HepG2 (cell line): Measurements from ENCODE around the gene SAMD4A.

ENCODE experiments used
- CTCF ChIP-seq: sonication (generic); formaldehyde crosslinking; IDR thresholded peaks from 2 replicates; pipeline ENCODE4 v1.5.0; 2020; ENCODE audit warnings: mild to moderate bottlenecking, missing genetic modification reagents, moderate library complexity
- EZH2 ChIP-seq: conservative IDR thresholded peaks from 2 replicates; pipeline ENCODE4 v1.6.1; 2012; ENCODE audit warnings: mild to moderate bottlenecking, low read depth, low read length, moderate library complexity
- FOXA3 ChIP-seq: IDR thresholded peaks from 2 replicates; pipeline ENCODE4 v1.6.1; 2016; ENCODE audit warnings: missing genetic modification reagents, missing compliant biosample characterization
- FOXM1 ChIP-seq: sonication (generic); formaldehyde crosslinking; IDR thresholded peaks from 2 replicates; pipeline ENCODE4 v1.5.0; 2020; ENCODE audit warnings: missing genetic modification reagents
- FUBP1 ChIP-seq: sonication (generic); formaldehyde crosslinking; IDR thresholded peaks from 2 replicates; pipeline ENCODE4 v1.5.1; 2020; ENCODE audit warnings: missing genetic modification reagents, mild to moderate bottlenecking, borderline replicate concordance
- GMEB1 ChIP-seq: sonication (generic); formaldehyde crosslinking; IDR thresholded peaks from 2 replicates; pipeline ENCODE4 v1.5.1; 2020; ENCODE audit warnings: missing genetic modification reagents, mild to moderate bottlenecking, borderline replicate concordance
- KAT7 ChIP-seq: IDR thresholded peaks from 2 replicates; pipeline ENCODE4 v1.6.1; 2018; ENCODE audit warnings: borderline replicate concordance, missing compliant biosample characterization
- MXD1 ChIP-seq: sonication (generic); formaldehyde crosslinking; IDR thresholded peaks from 2 replicates; pipeline ENCODE4 v1.4.0; 2020; ENCODE audit warnings: mild to moderate bottlenecking, missing genetic modification reagents
- NFIC ChIP-seq: IDR thresholded peaks from 2 replicates; pipeline ENCODE4 v1.6.1; 2012; ENCODE audit warnings: mild to moderate bottlenecking, low read length, inconsistent platforms
- POLR2A ChIP-seq, 2 experiments: IDR thresholded peaks; 2 replicates each; pipeline ENCODE4 v1.6.1; 2011; ENCODE audit warnings: low read depth in 2 of 2, low read length in 2 of 2, mild to moderate bottlenecking in 1 of 2, moderate library complexity in 1 of 2; ENCODE audit not compliant: insufficient read depth in 1 of 2
- RFX1 ChIP-seq: fragments of 450-650 bp; IDR thresholded peaks from 2 replicates; pipeline ENCODE4 v1.6.1; 2017
- SNAPC4 ChIP-seq: sonication (generic); formaldehyde crosslinking; IDR thresholded peaks from 2 replicates; pipeline ENCODE4 v1.4.0; 2020; ENCODE audit warnings: mild to moderate bottlenecking, missing genetic modification reagents
- ZNF619 ChIP-seq: sonication (generic); formaldehyde crosslinking; IDR thresholded peaks from 2 replicates; pipeline ENCODE4 v1.4.0; 2020; ENCODE audit warnings: mild to moderate bottlenecking, missing genetic modification reagents
- ZNF883 ChIP-seq: sonication (generic); formaldehyde crosslinking; IDR thresholded peaks from 2 replicates; pipeline ENCODE4 v1.5.1; 2020; ENCODE audit warnings: mild to moderate bottlenecking, missing genetic modification reagents; ENCODE audit errors: not compliant biosample characterization

- TF ChIP-seq EZH2 = no peak
- no peak for TF ChIP-seq ZNF883 (CRISPR knock-in tag)
- TF ChIP-seq FOXA3 (CRISPR knock-in tag) = no peak
- no peak for TF ChIP-seq RFX1
- no peak for TF ChIP-seq CTCF (CRISPR knock-in tag)
- no peak for TF ChIP-seq MXD1
- no peak for TF ChIP-seq KAT7 (CRISPR knock-in tag)
- TF ChIP-seq ZNF619 (CRISPR knock-in tag) = no peak
- no peak for TF ChIP-seq FUBP1 (CRISPR knock-in tag)
- no peak for TF ChIP-seq SNAPC4 (CRISPR knock-in tag)
- TF ChIP-seq FOXM1 (CRISPR knock-in tag) = no peak
- TF ChIP-seq NFIC = no peak
- TF ChIP-seq POLR2A (IDR thresholded peaks at IDR 0.05; ENCODE audit: insufficient read depth in 1 of 2, low read depth in 2 of 2, low read length in 2 of 2) = no peak
- no peak for TF ChIP-seq GMEB1 (CRISPR knock-in tag)
Observed at GRCh38 chr14:54680651-54681050, 113.7 kb downstream of the SAMD4A start.
